GM19035 (cell line): Measurements from ENCODE around the gene DNAAF2.
"Not testable (repeated sequence)": the region's sequence is repeated elsewhere in the genome, so short reads cannot be mapped to it uniquely, and the experiment has no call there.

Experiments
- ATAC-seq: cut with Tn5 transposase; IDR thresholded peaks from one replicate; pipeline ENCODE4 v1.9.1; 2021; ENCODE audit not compliant: unreplicated experiment

Gene DNAAF2, protein sequence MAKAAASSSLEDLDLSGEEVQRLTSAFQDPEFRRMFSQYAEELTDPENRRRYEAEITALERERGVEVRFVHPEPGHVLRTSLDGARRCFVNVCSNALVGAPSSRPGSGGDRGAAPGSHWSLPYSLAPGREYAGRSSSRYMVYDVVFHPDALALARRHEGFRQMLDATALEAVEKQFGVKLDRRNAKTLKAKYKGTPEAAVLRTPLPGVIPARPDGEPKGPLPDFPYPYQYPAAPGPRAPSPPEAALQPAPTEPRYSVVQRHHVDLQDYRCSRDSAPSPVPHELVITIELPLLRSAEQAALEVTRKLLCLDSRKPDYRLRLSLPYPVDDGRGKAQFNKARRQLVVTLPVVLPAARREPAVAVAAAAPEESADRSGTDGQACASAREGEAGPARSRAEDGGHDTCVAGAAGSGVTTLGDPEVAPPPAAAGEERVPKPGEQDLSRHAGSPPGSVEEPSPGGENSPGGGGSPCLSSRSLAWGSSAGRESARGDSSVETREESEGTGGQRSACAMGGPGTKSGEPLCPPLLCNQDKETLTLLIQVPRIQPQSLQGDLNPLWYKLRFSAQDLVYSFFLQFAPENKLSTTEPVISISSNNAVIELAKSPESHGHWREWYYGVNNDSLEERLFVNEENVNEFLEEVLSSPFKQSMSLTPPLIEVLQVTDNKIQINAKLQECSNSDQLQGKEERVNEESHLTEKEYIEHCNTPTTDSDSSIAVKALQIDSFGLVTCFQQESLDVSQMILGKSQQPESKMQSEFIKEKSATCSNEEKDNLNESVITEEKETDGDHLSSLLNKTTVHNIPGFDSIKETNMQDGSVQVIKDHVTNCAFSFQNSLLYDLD

DNA sequence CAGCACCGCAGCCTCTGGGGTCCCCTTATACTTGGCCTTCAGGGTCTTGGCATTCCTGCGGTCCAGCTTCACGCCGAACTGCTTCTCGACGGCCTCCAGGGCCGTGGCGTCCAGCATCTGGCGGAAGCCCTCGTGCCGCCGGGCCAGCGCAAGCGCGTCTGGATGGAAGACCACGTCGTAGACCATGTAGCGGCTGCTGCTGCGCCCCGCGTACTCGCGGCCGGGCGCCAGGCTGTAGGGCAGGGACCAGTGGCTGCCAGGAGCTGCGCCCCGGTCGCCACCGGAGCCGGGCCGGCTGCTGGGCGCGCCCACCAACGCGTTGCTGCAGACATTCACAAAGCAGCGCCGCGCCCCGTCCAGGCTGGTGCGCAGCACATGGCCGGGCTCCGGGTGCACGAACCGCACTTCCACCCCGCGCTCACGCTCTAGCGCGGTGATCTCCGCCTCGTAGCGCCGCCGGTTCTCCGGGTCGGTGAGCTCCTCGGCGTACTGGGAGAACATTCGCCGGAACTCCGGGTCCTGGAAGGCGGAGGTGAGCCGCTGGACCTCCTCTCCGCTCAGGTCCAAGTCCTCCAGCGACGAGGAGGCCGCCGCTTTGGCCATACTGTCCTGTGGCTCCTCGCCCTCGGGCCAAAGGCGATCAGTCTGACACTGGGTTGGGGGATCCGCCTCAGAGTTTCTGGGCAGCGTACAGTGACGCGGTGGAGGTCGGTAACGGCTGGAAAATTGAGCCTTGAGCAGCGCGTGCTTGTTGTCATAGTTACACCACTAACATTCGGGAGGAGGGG lies at the start of gene DNAAF2:
Gene DNAAF2 (minus strand): TSS at position 698 of the 788 bp plus-strand sequence. CDS start 95 bp downstream, at position 603.
- peak; percentile 31 for ATAC-seq

DNA sequence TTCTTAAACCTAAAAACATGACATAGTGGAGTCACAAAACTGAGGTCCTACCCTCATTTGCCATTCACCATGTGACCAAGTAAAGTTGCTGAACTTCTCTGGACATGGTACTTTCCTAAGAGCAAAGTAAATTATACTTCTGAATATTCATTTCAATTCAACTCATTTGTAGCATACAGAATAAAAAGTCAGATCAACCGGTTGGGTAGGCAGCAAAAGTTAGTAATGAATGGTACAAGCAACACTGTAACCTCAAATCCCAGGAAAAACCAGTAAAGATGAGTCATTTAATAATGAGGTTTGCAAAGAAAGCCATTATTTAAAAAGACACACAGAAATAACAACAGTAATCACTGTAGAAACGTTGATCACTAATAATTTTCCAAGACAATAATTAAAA lies 44.2 kb upstream of the DNAAF2 start:
- no peak for ATAC-seq

DNA sequence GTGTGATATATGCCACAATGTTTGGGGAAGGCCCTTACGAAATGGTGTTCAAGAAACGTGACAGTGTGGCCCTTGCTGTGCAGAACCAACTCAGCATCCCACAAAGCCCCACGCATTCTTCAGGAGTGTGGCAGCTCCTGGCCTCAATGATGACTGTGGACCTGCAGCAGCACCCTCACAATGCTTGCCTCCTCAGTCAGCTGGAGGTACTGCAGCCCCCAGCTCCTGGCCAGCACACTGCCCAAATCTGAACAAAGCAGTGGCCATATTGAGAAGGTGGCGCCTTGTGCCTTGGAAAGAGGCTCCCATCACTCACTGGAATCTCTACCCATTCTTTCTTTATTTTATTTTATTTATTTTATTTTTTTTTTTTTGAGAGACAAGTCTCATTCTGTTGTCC lies 42.6 kb upstream of the DNAAF2 start:
- ATAC-seq = no peak

DNA sequence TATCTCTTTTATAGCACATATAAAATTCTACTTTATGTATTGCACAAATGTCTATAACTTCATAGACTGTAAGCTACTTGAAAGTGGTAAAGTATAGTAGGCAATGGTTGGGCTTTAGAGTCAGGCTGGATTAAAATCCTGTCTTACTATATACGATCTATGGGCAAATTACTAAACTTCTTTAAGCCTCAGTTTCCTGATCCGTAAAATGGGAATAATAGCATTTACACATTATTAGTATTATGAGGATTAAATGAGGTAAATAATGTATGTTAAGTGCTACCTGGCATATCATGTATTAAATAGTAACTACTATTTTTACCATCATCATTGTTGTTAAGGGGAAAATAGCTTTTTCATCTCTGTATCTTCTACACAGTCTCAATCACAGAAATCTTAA lies 38.5 kb upstream of the DNAAF2 start:
- ATAC-seq = no peak

DNA sequence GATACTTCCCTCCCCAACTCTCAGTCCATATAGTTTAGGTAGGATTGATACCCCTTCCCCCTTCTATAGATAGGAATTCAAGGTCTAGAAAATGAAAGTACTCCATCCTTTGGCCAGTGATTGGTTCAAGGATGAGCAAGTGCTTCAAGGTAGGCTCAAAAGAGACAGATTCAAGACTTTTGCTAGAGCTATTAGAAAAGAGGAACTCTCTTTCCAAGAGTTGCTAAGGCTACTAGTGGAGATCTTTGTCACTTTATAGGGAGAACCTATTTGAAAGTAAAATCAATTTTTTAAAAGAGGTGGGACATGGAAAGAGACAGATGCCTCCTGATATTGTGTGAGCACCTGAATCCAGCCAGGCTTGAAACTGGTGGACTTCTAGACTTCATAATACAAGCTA lies 35.4 kb upstream of the DNAAF2 start:
- ATAC-seq = no peak

DNA sequence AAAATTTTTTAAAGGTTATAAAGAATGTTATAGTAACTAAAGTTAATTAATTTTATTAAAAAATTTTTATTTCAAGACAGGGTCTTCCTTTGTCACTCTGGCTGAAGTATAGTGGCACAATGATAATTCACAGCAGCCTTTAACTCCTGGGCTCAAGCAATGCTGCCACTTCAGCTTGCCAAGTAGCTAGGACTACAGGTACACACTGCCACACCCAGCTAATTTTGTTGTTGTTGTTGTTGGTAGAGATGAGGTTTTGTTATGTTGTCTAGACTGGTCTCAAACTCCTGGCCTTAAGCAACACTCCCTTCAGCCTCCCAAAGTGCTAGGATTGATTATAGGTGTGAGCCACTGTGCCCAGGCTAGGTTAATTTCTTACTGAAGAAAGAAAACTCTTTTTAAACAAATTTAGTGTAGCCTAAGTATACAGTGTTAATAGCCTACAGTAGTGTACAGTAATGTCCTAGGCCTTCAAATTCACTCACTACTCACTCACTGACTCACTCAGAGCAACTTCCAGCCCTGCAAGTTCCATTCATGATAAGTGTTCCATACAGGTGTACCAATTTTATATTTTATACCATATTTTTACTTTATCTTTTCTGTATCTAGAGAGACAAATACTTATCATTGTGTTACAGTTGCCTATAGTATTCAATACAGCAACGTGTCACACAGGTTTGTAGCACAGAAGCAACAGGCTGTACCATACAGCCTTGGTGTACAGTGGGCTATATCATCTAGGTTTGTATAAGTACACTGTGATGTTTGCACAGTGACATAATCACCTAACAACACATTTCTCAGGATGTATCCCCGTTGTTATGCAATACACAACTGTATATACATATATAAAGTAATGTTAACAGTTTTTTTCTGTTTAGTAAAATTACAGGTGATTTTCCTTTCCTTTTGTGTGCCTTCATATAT lies 24.7 kb upstream of the DNAAF2 start:
- ATAC-seq = no peak

DNA sequence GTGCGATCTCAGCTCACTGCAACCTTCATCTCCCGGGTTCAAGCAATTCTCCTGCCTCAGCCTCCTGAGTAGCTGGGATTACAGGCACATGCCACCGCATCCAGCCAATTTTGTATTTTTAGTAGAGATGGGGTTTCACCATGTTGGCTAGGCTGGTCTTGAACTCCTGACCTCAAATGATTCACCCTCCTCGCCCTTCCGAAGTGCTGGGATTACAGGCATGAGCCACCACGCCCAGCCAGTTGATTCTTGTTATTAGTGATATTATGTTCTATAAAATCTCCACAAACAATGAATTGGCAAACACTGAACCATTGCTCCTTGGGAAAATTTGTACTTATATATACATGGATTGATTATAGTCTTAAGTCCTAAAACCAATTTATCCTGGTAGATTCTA lies 22.5 kb upstream of the DNAAF2 start:
- ATAC-seq = not testable (repeated sequence)

DNA sequence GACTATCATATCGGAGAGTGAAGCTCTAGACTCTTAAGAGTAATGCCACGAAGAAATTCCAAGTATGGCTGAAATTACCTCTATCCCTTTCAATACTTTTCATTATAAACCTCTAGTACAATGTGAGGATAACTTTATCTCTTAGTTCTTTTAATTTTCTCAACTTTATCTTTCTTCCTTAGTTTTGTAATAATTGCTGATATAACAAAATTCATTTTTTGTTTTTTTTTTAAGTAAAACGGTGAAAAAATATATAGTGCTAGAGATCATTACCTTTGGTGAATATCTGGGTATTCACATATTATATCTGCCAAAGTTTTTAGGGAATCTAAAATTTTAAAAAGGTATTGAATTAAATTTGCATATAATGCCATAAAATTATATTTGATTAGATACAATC lies 19.5 kb upstream of the DNAAF2 start:
- no peak for ATAC-seq

DNA sequence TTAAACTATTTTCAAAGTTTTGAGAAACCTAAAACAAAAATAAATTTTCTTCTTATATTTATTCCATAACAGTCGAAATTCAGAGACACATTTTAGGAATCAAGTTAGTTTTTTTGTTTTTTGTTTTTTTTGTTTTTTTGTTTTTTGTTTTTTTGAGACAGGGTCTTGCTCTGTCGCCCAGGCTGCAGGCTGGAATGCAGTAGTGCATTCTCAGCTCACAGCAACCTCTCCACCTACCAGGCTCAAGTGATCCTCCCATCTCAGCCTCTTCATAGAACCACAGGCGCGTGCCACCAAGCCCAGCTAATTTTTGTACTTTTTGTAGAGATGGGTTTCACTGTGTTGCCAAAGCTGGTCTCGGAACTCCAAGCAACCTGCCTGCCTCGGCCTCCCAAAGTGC lies 18.5 kb upstream of the DNAAF2 start:
- ATAC-seq = no peak

DNA sequence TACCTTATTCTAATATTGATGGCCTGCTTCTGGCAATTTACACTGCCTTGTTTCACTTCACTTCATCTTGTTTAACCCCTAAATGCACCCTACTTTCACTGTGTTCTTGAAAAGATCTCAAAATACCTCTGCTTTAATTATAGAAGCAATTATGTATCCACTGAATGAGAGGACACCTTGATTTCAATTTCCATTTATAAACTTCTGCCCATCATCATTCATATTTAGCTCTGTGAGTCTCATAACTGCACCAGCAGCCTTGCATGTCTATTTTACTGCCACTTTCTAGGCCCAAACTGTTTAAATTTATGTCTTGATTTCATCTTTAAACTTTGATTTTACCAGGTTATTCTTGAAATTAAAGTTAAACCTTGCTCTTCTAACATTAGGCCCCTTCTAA lies 7.1 kb upstream of the DNAAF2 start:
- no peak for ATAC-seq

DNA sequence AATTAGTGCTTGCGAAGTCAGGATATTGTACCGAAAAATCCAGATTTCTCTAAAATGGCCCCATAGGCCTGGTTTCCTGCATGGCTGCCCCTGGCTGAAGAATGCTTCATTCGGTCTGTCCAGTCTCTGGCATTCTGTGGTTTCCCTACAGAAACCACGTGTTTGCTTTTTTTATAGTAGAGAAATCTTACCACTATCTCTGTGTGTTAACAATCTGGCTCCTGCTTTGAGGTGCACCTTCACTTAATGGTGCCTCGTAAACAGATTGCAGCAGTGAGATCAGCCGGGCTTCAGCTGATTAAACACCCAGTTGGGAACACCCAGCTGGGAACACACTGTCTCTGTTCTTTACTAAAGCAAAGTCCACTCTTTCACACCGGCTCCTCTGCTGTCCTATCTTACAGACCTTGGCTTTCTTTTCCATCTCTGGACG lies 6.7 kb upstream of the DNAAF2 start:
- ATAC-seq = no peak

DNA sequence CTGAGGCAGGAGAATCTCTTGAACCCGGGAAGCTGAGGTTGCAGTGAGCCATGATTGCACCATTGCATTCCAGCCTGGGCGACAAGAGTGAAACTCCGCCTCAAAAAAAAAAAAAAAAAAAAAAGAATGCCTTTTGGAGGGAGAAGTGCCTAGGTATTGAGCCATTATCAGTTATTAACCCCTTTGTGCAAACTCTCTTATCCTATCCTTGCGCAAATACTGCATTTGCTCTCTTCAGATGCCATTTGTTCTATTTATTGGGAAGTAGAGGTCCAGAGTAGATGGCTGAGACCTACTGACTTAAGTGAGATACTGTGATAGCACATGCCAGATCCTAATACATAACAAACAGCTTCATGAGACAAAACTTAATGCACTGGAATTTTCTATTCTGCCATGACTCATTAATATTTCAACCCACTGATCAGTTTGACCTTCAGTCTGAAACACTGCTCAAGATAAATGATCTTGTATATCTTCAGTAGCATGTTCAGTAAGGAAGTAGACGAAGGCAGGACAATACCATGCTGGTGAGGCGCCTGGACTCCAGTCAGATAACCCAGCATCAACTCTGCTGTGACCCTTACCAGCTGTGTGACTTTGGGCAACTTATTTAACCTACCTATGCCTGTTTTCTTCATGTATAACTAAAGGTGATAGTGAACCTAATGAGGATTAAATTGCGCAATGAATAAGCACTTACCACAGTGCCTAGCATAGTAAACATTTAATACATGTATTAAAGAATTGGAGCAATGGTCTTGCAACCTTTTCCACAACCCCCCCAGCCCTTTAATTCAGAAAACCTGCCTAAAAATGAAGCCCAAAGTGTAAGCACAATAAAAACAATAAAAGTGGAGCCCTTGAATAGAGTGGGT lies 5.7 kb upstream of the DNAAF2 start:
- ATAC-seq = no peak

DNA sequence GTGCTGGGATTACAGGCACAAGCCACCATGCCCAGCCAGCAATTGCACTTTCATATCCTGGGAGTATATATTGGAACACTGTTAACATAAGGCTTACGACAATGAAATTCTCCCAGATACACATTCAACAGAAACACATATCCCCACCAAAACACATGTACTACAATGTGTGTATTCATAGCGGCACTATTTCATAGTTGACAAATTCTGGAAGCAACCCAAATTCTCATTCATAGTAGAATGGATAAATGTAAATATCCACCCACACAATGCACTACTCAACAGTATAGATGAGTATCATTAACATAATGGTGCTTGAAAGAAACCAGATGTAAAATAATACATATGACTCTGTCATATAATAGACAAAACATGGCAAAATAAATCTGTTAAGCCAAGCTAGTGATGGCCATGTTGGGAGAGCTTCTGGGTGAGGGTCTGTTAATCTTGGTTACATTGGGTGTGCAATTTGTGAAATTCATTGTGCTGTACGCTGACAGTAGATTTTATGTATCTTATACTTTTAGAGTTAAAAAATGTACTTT lies 2.6 kb upstream of the DNAAF2 start:
- no peak for ATAC-seq

DNA sequence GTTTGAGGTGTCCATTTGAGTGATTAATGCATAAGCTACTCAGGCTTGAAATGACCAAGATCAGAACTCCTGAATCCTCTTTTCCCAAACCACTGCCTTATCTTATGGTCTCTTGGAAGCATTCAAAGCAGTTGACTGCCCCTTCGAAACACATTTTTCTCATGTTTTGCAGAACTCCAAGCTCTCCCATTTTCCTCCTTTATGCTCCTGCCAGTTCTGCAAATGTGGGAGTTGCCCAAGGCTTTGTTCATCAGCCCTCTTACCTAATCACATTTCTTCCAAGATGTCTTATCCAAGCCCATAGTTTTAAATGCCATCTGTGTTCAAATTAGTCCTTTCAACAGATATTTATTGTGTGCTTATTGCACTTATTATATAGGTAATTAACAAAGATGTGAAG lies 1.8 kb upstream of the DNAAF2 start:
- ATAC-seq = no peak

DNA sequence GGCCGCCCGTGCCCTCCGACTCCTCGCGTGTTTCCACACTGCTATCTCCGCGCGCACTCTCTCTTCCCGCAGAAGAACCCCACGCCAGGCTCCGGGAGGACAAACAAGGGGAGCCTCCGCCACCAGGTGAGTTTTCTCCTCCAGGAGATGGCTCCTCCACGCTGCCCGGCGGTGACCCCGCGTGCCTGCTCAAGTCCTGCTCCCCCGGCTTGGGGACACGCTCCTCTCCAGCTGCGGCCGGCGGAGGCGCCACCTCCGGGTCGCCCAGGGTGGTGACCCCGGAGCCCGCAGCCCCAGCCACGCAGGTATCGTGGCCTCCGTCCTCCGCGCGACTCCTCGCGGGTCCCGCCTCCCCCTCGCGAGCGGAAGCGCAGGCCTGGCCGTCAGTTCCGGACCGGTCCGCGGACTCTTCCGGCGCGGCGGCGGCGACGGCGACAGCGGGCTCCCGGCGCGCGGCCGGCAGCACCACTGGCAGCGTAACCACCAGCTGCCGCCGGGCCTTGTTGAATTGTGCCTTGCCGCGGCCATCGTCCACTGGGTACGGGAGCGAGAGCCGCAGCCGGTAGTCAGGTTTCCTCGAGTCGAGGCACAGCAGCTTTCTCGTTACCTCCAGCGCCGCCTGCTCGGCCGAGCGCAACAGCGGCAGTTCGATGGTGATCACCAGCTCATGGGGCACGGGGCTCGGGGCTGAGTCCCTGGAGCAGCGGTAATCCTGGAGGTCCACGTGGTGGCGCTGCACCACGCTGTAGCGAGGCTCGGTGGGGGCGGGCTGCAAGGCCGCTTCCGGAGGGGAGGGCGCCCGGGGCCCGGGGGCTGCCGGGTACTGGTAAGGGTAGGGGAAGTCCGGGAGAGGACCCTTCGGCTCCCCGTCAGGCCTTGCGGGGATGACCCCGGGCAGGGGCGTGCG lies 1.2 kb downstream of the DNAAF2 start:
- peak; percentile 77 for ATAC-seq

DNA sequence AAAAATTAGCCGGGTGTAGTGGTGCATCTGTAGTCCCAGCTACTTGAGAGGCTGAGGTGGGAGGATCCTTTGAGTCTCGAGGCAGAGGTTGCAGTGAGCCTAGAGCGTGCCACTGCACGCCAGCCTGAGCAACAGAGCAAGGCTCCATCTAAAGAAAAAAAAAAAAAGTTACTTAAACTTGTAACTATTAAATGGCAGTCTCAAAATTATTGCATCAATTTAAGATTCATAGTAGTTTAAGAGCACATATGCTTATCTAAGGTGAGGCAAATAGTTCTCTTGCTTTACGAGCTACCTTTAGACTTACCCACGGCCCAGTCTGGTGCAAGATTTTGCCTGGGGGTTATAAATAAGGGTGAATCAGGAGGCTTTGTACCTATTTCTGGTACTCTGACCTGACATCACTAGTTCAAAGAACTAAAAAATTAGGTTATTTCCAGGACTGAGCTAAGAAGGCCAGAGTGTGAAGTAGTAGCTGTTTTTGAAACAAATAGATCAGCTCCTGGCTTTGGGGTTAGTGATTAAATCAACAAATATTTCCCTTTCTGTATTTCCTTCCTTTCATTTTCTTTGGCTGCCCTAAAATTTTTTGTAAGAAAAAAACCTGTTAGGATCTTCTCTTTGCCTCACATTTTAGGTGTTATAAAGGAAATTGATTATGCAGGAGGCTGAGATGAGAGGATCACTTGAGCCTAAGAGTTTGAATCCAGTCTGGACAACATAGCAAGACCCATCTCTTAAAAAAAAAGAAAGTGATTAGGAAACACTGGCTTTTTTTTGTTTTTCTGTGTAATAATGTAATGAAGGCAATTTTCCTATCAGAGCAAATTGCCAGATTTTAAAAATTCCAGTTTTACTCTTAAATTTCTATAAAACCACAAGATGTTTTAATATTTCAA lies 10.9 kb downstream of the DNAAF2 start:
- no peak for ATAC-seq

DNA sequence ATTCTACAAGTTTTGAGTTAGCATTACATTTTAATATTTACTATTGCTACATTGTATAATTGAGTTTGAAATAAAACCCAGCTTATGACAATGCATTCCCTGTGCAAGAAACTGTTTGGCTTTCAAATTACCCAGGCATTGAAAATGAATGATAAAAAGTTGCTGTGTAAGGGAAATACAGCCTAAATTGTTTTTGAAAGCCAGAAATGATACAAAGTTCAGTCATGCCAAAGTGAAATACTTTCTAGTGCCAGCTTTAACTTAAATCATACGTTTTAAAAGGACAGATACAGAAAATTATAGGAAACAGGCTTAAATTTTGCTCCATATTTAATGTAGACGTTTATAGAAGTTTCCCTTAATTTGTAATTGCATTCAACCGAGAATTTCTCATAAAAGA lies 11.7 kb downstream of the DNAAF2 start:
- no peak for ATAC-seq
